PC-9 (cell line): Measurements from ENCODE around the gene C11orf65.

ENCODE experiments used
- EZH2 ChIP-seq: fragments of 200-600 bp; sonication (generic); IDR thresholded peaks from 2 replicates; pipeline ENCODE4 v1.8.0; 2017; ENCODE audit warnings: antibody characterized with exemption, low read depth
- TF ChIP-seq, protein P1 (sequence below): fragments of 200-600 bp; sonication (generic); conservative IDR thresholded peaks from 2 replicates; pipeline ENCODE4 v1.6.1; 2017; ENCODE audit warnings: mixed run types, antibody characterized with exemption, mild to moderate bottlenecking, moderate library complexity

DNA sequence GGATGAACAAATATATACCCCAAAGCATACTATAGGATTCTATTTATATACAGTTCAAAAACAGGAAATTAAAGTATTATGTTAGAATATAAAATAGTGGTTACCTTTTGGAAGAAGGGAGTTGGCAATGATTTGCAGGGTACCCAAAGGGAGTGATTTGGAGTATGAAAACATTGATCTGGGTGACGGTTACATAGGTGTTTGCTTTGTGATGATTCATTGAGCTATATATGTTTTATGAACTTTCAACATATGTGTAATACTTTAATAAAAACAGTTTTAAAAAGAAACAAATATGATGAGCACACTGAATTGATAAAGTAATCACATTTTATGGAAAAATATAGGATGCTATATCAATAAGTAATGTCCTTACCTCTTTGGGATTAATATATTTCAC, 36.0 kb downstream of the C11orf65 start:
- TF ChIP-seq, protein P1, sequence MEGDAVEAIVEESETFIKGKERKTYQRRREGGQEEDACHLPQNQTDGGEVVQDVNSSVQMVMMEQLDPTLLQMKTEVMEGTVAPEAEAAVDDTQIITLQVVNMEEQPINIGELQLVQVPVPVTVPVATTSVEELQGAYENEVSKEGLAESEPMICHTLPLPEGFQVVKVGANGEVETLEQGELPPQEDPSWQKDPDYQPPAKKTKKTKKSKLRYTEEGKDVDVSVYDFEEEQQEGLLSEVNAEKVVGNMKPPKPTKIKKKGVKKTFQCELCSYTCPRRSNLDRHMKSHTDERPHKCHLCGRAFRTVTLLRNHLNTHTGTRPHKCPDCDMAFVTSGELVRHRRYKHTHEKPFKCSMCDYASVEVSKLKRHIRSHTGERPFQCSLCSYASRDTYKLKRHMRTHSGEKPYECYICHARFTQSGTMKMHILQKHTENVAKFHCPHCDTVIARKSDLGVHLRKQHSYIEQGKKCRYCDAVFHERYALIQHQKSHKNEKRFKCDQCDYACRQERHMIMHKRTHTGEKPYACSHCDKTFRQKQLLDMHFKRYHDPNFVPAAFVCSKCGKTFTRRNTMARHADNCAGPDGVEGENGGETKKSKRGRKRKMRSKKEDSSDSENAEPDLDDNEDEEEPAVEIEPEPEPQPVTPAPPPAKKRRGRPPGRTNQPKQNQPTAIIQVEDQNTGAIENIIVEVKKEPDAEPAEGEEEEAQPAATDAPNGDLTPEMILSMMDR = no peak
- TF ChIP-seq EZH2 = no peak
